GM23338 (cell line): ENCODE results near the gene ZDHHC11B.
"Not testable (repeated sequence)": the region's sequence is repeated elsewhere in the genome, so short reads cannot be mapped to it uniquely, and the experiment has no call there.

Experiments
- CREB1 ChIP-seq: fragments of 250-450 bp; sonication (Bioruptor Pico); IDR thresholded peaks from 2 replicates; pipeline ENCODE4 v1.5.0; 2020; ENCODE audit warnings: low read depth, mild to moderate bottlenecking, moderate library complexity
- EZH2 ChIP-seq: fragments of 200-600 bp; sonication (generic); IDR thresholded peaks from one replicate; pipeline ENCODE4 v1.8.0; 2017; ENCODE audit warnings: antibody characterized with exemption, mild to moderate bottlenecking, low read depth; ENCODE audit not compliant: unreplicated experiment
- EZH2phosphoT487 ChIP-seq: fragments of 200-600 bp; sonication (generic); IDR thresholded peaks from one replicate; pipeline ENCODE4 v1.8.1; 2018; ENCODE audit warnings: antibody characterized with exemption; ENCODE audit not compliant: unreplicated experiment
- POLR2AphosphoS5 ChIP-seq: IDR thresholded peaks from 2 replicates; pipeline ENCODE4 v1.6.1; 2016; ENCODE audit warnings: antibody characterized with exemption, low read depth
- TF ChIP-seq, protein P1 (sequence below), 2 experiments: fragments of 200-600 bp in 1 of 2; sonication (generic) in 1 of 2; conservative IDR thresholded peaks; 2 replicates each; pipeline versions ENCODE4 v1.5.1 to v1.6.1; 2016 to 2017; ENCODE audit warnings: antibody characterized with exemption in 2 of 2, low read depth in 2 of 2, mild to moderate bottlenecking in 2 of 2, moderate library complexity in 1 of 2
- TF ChIP-seq, protein P2 (sequence below): IDR thresholded peaks from one replicate; pipeline ENCODE4 v1.6.1; 2018; ENCODE audit warnings: antibody characterized with exemption; ENCODE audit not compliant: unreplicated experiment

DNA sequence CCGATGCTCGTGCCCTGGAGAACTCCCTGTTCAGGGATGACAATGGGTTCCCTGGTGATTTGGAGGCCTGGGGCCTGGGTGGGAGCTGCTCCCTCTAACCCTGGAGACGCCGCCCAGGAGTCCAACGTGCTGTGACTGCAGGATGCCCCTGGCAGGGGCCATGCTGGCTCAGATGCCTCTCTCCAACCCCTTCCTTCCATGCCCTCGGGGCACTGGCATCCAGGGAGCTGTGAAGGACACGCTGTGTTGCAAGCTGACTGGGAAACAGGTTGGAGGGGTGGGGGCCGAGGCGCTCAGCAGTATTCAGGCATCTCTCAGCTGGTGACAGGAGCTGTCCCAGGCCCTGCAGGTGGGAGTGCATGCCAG, 9.0 kb downstream of the ZDHHC11B start:
- TF ChIP-seq EZH2; CREB1 (CRISPR knock-in tag); POLR2AphosphoS5; EZH2phosphoT487: not testable (repeated sequence)
- TF ChIP-seq, protein P1, sequence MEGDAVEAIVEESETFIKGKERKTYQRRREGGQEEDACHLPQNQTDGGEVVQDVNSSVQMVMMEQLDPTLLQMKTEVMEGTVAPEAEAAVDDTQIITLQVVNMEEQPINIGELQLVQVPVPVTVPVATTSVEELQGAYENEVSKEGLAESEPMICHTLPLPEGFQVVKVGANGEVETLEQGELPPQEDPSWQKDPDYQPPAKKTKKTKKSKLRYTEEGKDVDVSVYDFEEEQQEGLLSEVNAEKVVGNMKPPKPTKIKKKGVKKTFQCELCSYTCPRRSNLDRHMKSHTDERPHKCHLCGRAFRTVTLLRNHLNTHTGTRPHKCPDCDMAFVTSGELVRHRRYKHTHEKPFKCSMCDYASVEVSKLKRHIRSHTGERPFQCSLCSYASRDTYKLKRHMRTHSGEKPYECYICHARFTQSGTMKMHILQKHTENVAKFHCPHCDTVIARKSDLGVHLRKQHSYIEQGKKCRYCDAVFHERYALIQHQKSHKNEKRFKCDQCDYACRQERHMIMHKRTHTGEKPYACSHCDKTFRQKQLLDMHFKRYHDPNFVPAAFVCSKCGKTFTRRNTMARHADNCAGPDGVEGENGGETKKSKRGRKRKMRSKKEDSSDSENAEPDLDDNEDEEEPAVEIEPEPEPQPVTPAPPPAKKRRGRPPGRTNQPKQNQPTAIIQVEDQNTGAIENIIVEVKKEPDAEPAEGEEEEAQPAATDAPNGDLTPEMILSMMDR (conservative IDR thresholded peaks at IDR 0.05; ENCODE audit: low read depth in 2 of 2), result not testable (repeated sequence)
- TF ChIP-seq, protein P2, sequence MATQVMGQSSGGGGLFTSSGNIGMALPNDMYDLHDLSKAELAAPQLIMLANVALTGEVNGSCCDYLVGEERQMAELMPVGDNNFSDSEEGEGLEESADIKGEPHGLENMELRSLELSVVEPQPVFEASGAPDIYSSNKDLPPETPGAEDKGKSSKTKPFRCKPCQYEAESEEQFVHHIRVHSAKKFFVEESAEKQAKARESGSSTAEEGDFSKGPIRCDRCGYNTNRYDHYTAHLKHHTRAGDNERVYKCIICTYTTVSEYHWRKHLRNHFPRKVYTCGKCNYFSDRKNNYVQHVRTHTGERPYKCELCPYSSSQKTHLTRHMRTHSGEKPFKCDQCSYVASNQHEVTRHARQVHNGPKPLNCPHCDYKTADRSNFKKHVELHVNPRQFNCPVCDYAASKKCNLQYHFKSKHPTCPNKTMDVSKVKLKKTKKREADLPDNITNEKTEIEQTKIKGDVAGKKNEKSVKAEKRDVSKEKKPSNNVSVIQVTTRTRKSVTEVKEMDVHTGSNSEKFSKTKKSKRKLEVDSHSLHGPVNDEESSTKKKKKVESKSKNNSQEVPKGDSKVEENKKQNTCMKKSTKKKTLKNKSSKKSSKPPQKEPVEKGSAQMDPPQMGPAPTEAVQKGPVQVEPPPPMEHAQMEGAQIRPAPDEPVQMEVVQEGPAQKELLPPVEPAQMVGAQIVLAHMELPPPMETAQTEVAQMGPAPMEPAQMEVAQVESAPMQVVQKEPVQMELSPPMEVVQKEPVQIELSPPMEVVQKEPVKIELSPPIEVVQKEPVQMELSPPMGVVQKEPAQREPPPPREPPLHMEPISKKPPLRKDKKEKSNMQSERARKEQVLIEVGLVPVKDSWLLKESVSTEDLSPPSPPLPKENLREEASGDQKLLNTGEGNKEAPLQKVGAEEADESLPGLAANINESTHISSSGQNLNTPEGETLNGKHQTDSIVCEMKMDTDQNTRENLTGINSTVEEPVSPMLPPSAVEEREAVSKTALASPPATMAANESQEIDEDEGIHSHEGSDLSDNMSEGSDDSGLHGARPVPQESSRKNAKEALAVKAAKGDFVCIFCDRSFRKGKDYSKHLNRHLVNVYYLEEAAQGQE, result not testable (repeated sequence)
